Fibroblast of lung (primary cell): ENCODE measurements around the gene ASB14. TPM values are rescaled to one million over a fixed set of nuclear protein-coding genes. Genes with fewer than 3 reads are reported as not detected.
A peak's percentile ranks its signal among the peaks of the same experiment; 100 is the strongest.
"Not testable (repeated sequence)": the region's sequence is repeated elsewhere in the genome, so short reads cannot be mapped to it uniquely, and the experiment has no call there.

Experiments used
- DNase-seq, 2 donors: peaks; one replicate each; pipeline versions ENCODE4 v3.0.0 to v3.0.0-alpha.2; 2010; ENCODE audit warnings: low read depth in 2 of 2
- H2AFZ ChIP-seq: 2 replicates; pipeline ENCODE4 v1.5.1; 2012; ENCODE audit warnings: low read length, control low read depth, inconsistent platforms
- H3K27ac ChIP-seq: 2 replicates; pipeline ENCODE4 v1.5.1; 2011; ENCODE audit warnings: low read length, control low read depth; ENCODE audit not compliant: insufficient read depth
- H3K27me3 ChIP-seq: 2 replicates; pipeline ENCODE4 v1.5.1; 2011; ENCODE audit warnings: mild to moderate bottlenecking, low read length; ENCODE audit not compliant: control insufficient read depth, insufficient read depth
- H3K36me3 ChIP-seq: 2 replicates; pipeline ENCODE4 v1.5.1; 2011; ENCODE audit warnings: low read length; ENCODE audit not compliant: control insufficient read depth, insufficient read depth
- H3K4me1 ChIP-seq: 2 replicates; pipeline ENCODE4 v1.5.1; 2011; ENCODE audit warnings: low read length; ENCODE audit not compliant: control insufficient read depth, insufficient read depth; ENCODE audit errors: extremely low read depth
- H3K4me2 ChIP-seq: 2 replicates; pipeline ENCODE4 v1.5.1; 2011; ENCODE audit warnings: low read length, control low read depth; ENCODE audit not compliant: insufficient read depth; ENCODE audit errors: extremely low read depth
- H3K4me3 ChIP-seq, 4 experiments: fragments of 200-600 bp in 1 of 4; sonication (generic) in 1 of 4; replicated peaks in 1 of 4; 2 replicates each; pipeline ENCODE4 v1.5.1; 2011 to 2016; ENCODE audit warnings: low read length in 4 of 4, low read depth in 3 of 4, mild to moderate bottlenecking in 3 of 4, control low read depth in 2 of 4, inconsistent platforms in 1 of 4, mixed read lengths in 1 of 4; ENCODE audit not compliant: insufficient read depth in 1 of 4; ENCODE audit errors: control extremely low read depth in 1 of 4
- H3K79me2 ChIP-seq: 2 replicates; pipeline ENCODE4 v1.5.1; 2012; ENCODE audit warnings: mild to moderate bottlenecking, low read length, inconsistent platforms; ENCODE audit not compliant: control insufficient read depth, insufficient read depth
- H3K9ac ChIP-seq: 2 replicates; pipeline ENCODE4 v1.5.1; 2011; ENCODE audit warnings: mild to moderate bottlenecking, low read length, control low read depth; ENCODE audit not compliant: insufficient read depth
- H3K9me3 ChIP-seq: 2 replicates; pipeline ENCODE4 v1.5.1; 2012; ENCODE audit warnings: low read depth, low read length; ENCODE audit not compliant: control insufficient read depth, insufficient read depth
- H4K20me1 ChIP-seq: 2 replicates; pipeline ENCODE4 v1.5.1; 2011; ENCODE audit warnings: low read length; ENCODE audit not compliant: control insufficient read depth, insufficient read depth; ENCODE audit errors: extremely low read depth
- CTCF ChIP-seq, 2 donors: IDR thresholded peaks in 1 of 2; conservative IDR thresholded peaks in 1 of 2; 1 replicate in 1 of 2; 2 replicates in 1 of 2; pipeline ENCODE4 v1.5.1; 2011 to 2012; ENCODE audit warnings: low read length in 2 of 2, control low read depth in 1 of 2, inconsistent platforms in 1 of 2, low read depth in 1 of 2, mild to moderate bottlenecking in 1 of 2
- EZH2 ChIP-seq: IDR thresholded peaks from 2 replicates; pipeline ENCODE4 v1.5.1; 2012; ENCODE audit warnings: low read length, control low read depth, mild to moderate bottlenecking; ENCODE audit errors: missing control alignments
- polyA plus RNA-seq, 2 donors: library from polyadenylated mRNA; depleted of rRNA in 1 of 2; stranded (reverse) in 1 of 2; unstranded in 1 of 2; fragments of >200 nt; gene quantifications; 2 replicates each; pipeline ENCODE4 v1.2.1, GENCODE V29; 2011 to 2012; ENCODE audit warnings: missing spikeins in 1 of 2
- total RNA-seq: library from RNA; depleted of rRNA; stranded (reverse); fragments of >200 nt; gene quantifications from 2 replicates; pipeline ENCODE4 v1.2.1, GENCODE V29; 2014

Gene ASB14
- total and polyA plus RNA-seq, 2 donors (not counting 1 experiment from before 2014, with no cell fraction given): not detected

- H3K9me3 ChIP-seq: no peaks in the 10 kb centered on the region
- no peak overlapping the region for H2AFZ ChIP-seq
- no peak for TF ChIP-seq CTCF (conservative IDR thresholded peaks at IDR 0.05 in 1 of 2, IDR thresholded peaks at IDR 0.05 in 1 of 2; ENCODE audit: low read depth in 1 of 2, low read length in 2 of 2)
- TF ChIP-seq EZH2: no peak
- no peak overlapping the region for H3K9ac ChIP-seq
- no peaks in the 10 kb centered on the region for H3K79me2 ChIP-seq
- H3K36me3 ChIP-seq: no peaks in the 10 kb centered on the region
- no peak overlapping the region for H3K27ac ChIP-seq
- no peaks in the 10 kb centered on the region for H3K27me3 ChIP-seq
- H3K4me2 ChIP-seq: no peak overlapping the region
- H4K20me1 ChIP-seq: no peaks in the 10 kb centered on the region
- DNase-seq: no peak
- no peaks in the 10 kb centered on the region for H3K4me1 ChIP-seq
- no peak overlapping the region for H3K4me3 ChIP-seq
Observed at GRCh38 chr3:57314204-57314603, 21.7 kb upstream of the ASB14 start.

- H3K4me3 ChIP-seq: no peak overlapping the region
- DNase-seq: no peak
- no peaks in the 10 kb centered on the region for H3K9me3 ChIP-seq
- no peaks in the 10 kb centered on the region for H3K27me3 ChIP-seq
- no peak overlapping the region for H2AFZ ChIP-seq
- no peak overlapping the region for H3K27ac ChIP-seq
- no peak for TF ChIP-seq CTCF (conservative IDR thresholded peaks at IDR 0.05 in 1 of 2, IDR thresholded peaks at IDR 0.05 in 1 of 2; ENCODE audit: low read depth in 1 of 2, low read length in 2 of 2)
- TF ChIP-seq EZH2: no peak
- no peaks in the 10 kb centered on the region for H3K4me1 ChIP-seq
- no peaks in the 10 kb centered on the region for H3K36me3 ChIP-seq
- no peak overlapping the region for H3K9ac ChIP-seq
- H3K4me2 ChIP-seq: no peak overlapping the region
- H3K79me2 ChIP-seq: no peaks in the 10 kb centered on the region
- no peaks in the 10 kb centered on the region for H4K20me1 ChIP-seq
Observed at GRCh38 chr3:57309769-57310360, 17.4 kb upstream of the ASB14 start.

- H3K9me3 ChIP-seq, H2AFZ ChIP-seq, H3K36me3 ChIP-seq, H3K9ac ChIP-seq, H3K79me2 ChIP-seq, H3K27me3 ChIP-seq, H3K4me3 ChIP-seq, H3K4me2 ChIP-seq, H4K20me1 ChIP-seq, H3K27ac ChIP-seq, H3K4me1 ChIP-seq: not testable (repeated sequence)
- DNase-seq: peak in 1 of 2 donors; percentile 63
Observed at GRCh38 chr3:57303520-57303919, 11.0 kb upstream of the ASB14 start.
